C4-2B (cell line): ENCODE results near the gene DLGAP1.

ENCODE experiments used
- ZFX ChIP-seq: fragments of 450-650 bp; IDR thresholded peaks from 2 replicates; pipeline ENCODE4 v1.6.1; 2017
- TF ChIP-seq, protein P1 (sequence below): fragments of 450-650 bp; conservative IDR thresholded peaks from 2 replicates; pipeline ENCODE4 v1.5.1; 2017; ENCODE audit warnings: mild to moderate bottlenecking

DNA sequence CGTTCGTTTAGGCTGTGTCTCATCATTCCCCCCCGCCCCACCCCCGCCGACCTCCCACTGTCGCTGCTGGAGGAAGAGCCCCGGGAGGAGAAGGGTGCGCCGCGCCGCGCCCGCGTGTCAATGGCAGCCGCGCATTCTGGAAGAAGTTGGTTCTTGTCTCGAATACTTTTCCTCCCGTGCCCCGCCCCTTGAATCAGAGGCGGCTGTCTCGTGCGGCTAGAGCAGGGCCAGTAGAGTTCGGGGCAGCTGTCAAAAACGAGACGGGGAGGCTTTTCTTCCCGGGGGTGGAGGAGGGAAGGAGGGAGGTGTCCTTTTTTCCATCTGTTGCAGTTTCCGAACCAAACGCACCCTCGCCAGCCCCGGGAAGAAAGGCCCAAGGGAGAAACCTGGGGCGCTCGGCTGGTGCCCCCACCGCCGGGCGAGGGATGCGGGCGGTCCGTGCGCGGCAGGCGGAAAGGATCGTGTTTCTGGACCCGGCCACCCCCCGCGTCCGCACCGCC lies 1005.5 kb downstream of the DLGAP1 start:
- TF ChIP-seq, protein P1, sequence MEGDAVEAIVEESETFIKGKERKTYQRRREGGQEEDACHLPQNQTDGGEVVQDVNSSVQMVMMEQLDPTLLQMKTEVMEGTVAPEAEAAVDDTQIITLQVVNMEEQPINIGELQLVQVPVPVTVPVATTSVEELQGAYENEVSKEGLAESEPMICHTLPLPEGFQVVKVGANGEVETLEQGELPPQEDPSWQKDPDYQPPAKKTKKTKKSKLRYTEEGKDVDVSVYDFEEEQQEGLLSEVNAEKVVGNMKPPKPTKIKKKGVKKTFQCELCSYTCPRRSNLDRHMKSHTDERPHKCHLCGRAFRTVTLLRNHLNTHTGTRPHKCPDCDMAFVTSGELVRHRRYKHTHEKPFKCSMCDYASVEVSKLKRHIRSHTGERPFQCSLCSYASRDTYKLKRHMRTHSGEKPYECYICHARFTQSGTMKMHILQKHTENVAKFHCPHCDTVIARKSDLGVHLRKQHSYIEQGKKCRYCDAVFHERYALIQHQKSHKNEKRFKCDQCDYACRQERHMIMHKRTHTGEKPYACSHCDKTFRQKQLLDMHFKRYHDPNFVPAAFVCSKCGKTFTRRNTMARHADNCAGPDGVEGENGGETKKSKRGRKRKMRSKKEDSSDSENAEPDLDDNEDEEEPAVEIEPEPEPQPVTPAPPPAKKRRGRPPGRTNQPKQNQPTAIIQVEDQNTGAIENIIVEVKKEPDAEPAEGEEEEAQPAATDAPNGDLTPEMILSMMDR = no peak
- no peak for TF ChIP-seq ZFX
